GM06990 (cell line): ENCODE results near the gene POLR2A.
A peak's percentile ranks its signal among the peaks of the same experiment; 100 is the strongest.

Experiments used
- DNase-seq: peaks from one replicate; pipeline ENCODE4 v3.0.0-alpha.2; 2011; ENCODE audit not compliant: insufficient read length; ENCODE audit errors: extremely low read depth
- H3K27me3 ChIP-seq: replicated peaks from 2 replicates; pipeline ENCODE4 v1.6.0; 2011; ENCODE audit warnings: low read length; ENCODE audit not compliant: control insufficient read depth, insufficient read depth
- H3K36me3 ChIP-seq: 2 replicates; pipeline ENCODE4 v1.5.1; 2011; ENCODE audit warnings: low read length; ENCODE audit not compliant: control insufficient read depth, insufficient read depth
- H3K4me3 ChIP-seq: replicated peaks from 2 replicates; pipeline ENCODE4 v1.5.1; 2011; ENCODE audit warnings: low read depth, mild to moderate bottlenecking, control low read depth, low read length
- CTCF ChIP-seq: IDR thresholded peaks from 2 replicates; pipeline ENCODE4 v1.5.1; 2011; ENCODE audit warnings: low read length, control low read depth, mild to moderate bottlenecking, inconsistent platforms; ENCODE audit not compliant: insufficient read depth, poor library complexity, severe bottlenecking

Gene POLR2A

DNA sequence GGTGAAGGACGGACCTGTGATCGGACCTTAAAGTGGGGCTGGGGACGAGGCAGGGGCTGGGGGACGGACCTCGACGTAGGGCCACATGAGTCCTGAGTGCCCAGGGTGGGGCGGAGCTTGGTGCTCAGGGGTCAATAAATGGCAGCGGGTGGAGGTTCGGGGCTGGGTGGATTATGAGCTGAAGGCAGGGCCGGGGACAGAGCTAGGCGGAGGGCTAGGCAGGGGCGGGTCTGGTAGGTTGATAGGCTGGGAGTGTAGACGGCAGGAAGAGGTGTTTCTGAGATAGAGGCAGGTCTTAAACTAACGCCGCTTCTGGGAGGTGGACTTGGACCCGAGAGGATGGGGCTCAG lies 38.6 kb upstream of the POLR2A start:
- DNase-seq: no peak
- H3K36me3 ChIP-seq: no peaks in the 10 kb centered on the region
- TF ChIP-seq CTCF: no peak
- H3K4me3 ChIP-seq: peak overlapping the region; percentile 27
- no peaks in the 10 kb centered on the region for H3K27me3 ChIP-seq

- H3K27me3 ChIP-seq: no peaks in the 10 kb centered on the region
- TF ChIP-seq CTCF: no peak
- DNase-seq: no peak
- H3K36me3 ChIP-seq: no peaks in the 10 kb centered on the region
- H3K4me3 ChIP-seq: no peak overlapping the region
Measured at GRCh38 chr17:7448461-7448860, 35.7 kb upstream of the POLR2A start.

DNA sequence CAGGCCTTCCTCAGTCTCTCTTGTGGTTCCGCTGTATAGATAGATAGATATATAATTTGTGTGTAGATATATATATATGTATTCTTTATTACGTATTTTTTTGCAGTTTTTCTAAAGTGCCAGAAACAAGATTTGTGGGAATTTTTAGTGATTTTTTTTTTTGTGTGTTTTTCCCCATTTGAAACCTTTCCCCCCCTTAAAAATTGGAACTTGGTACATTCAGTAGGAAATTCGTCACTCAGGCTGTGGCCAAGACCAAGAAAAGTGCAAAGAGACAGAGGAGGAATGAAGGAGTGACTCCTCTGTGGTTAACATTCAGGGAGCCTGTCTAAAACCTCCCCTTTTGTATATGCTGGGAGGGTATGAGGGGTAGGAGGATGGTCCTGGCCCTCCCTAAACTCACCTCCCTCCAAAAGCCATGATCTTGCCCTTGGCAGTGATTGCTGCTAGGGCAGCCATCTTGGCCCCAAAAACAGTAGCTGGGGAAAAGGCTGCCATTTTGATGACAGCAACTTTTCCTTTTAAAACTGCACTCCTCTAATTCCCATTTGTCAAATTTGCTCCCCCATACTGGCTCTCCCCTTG lies 24.1 kb upstream of the POLR2A start:
- DNase-seq: no peak
- peaks cover 2% of the 10 kb centered on the region for H3K36me3 ChIP-seq
- no peaks in the 10 kb centered on the region for H3K27me3 ChIP-seq
- no peak overlapping the region for H3K4me3 ChIP-seq
- TF ChIP-seq CTCF: no peak

DNA sequence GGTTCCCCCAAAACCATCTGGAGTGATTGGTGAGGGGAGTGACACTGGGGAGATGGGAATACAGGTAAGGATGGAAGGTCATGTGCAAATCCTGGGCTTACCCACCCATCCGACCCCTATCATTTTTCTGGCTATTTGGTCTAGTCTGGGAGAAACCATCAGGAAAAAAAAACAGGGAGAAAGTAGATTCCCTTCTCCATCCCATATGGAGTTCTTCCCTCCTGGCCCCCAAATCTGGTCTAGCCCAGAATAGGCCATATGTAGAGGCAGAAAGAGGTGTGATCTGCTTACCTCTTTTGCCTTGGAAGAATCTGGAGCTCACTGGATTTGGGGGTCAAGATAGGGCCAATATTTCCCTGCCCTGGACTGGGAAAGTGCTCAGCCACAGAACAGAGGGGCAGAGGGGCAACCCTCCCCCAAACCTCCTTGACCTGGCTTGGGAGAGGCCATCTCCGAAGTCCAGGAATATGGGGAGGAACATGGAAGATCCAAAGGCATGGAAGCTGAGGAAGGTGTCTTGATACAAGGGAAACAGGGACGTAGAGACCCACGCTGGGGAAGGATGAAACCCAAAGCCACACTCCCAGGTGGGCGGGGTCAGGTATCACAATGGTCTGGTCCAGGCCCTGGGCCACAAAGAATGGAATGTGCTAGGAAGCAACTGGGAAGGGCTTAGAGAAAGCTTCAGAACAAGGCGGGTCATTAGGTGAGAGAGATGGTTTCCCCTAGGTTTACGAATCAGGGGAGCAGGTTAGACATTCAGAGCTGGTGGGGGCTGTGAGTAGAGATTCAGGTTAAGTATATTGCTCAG lies 23.1 kb upstream of the POLR2A start:
- DNase-seq: no peak
- H3K4me3 ChIP-seq: no peak overlapping the region
- peaks cover 2% of the 10 kb centered on the region for H3K36me3 ChIP-seq
- TF ChIP-seq CTCF: no peak
- no peaks in the 10 kb centered on the region for H3K27me3 ChIP-seq

DNA sequence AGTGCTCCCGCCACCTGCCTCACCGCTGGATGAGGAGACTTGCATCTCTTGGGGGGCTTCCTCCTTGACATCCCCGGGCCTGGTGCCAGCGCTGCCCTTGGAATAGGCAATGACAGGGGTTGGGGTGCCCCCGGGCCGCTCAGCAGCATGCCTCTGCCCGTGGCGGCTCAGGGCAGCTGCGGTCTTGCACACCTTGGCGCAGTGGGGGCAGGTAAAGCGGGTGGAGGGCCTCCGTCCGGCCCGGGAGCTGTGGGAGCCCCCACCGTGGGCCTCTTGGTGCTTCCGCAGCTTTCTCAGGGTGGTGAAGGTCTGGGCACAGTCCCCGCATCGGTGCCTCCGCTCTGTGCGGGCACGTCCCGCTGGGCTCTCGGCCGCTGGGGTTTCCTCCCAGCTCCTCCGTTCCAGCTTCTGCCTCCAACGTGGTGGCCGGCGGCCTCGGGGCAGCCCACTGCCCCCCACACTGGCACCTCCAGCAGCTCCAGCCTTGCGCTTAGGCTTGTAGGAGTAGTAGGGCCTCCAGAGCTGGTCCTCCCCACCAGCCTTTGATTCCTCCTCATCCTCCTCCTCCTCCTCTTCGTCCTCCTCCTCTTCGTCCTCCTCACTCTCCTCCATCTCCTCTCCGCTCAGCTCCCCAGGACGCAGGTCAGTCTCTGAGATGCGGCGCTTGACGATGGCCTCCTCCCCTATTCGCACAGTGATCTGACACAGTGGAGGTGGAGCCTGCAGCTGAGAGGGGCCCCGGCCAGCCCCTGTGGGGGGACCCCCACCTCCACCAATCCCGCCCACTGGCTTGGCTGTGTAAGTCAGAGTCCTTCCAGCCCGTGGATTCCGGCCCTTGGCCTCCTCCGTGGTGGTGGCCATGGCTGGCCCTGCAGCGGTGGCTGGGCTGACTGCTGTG lies 21.4 kb upstream of the POLR2A start:
- DNase-seq: no peak
- Histone ChIP-seq H3K4me3 (no peak overlapping the region), H3K36me3 (peaks cover 4% of the 10 kb centered on the region), H3K27me3 (no peaks in the 10 kb centered on the region)
- TF ChIP-seq CTCF: no peak
